Prostate gland (tissue), 2 donors: ENCODE data around the gene KIF4B.

Experiments
- CTCF ChIP-seq, 4 experiments: fragments of 200-600 bp in 2 of 4; fragments of 450-650 bp in 2 of 4; sonication (generic) in 2 of 4; IDR thresholded peaks; 1 replicate in 3 of 4; 2 replicates in 1 of 4; pipeline ENCODE4 v1.5.1; 2016 to 2019; ENCODE audit warnings: antibody characterized with exemption in 4 of 4, mild to moderate bottlenecking in 2 of 4, moderate library complexity in 2 of 4
- POLR2A ChIP-seq: fragments of 450-650 bp; IDR thresholded peaks from one replicate; pipeline ENCODE4 v1.6.1; 2016; ENCODE audit warnings: antibody characterized with exemption, mild to moderate bottlenecking
- POLR2AphosphoS5 ChIP-seq: sonication (generic); formaldehyde crosslinking; IDR thresholded peaks from one replicate; pipeline ENCODE4 v1.6.1; 2017; ENCODE audit warnings: antibody characterized with exemption

GRCh38 chr5:154966874-154967273 is 46.7 kb upstream of the KIF4B start:
- TF ChIP-seq CTCF (IDR thresholded peaks at IDR 0.05) (no peak), POLR2A (no peak), POLR2AphosphoS5 (no peak)
